HepG2 (cell line): ENCODE results near the gene KCNAB2. TPM values are rescaled to one million over a fixed set of nuclear protein-coding genes. Genes with fewer than 3 reads are reported as not detected.

Source experiments
- ATAC-seq: fragments of 200-7000 bp; cut with Tn5 transposase; 3 replicates; pipeline ENCODE4 v1.9.1; 2020; ENCODE audit warnings: mild to moderate bottlenecking, moderate library complexity
- BruUV-seq: library from RNA; stranded (reverse); fragments of 400-500 nt; replicated peaks from 2 replicates; lab custom pipeline; 2021; lab: Mats Ljungman, UMichigan
- CTCF ChIA-PET: fragments of 300-600 bp; formaldehyde crosslinking; extraction: SDS; loops from one replicate; lab custom pipeline; 2021; ENCODE audit warnings: low total read pairs, inconsistent platforms, low intra/inter-chr PET ratio; lab: Yijun Ruan, JAX
- POLR2A ChIA-PET: fragments of 350-600 bp; sonication (Branson Sonifier 250); formaldehyde crosslinking; loops from one replicate; lab custom pipeline; 2020; ENCODE audit warnings: antibody characterized with exemption, inconsistent platforms; lab: Yijun Ruan, JAX
- DNase-seq: peaks from one replicate; pipeline ENCODE4 v3.0.0-alpha.2; 2015; ENCODE audit warnings: low spot score
- FAIRE-seq: peaks from 3 replicates; lab custom pipeline; 2011; peaks lifted over from hg19 to GRCh38; lab: Jason Lieb, UNC
- H2AFZ ChIP-seq: one replicate; pipeline ENCODE4 v1.6.1; 2011; ENCODE audit warnings: low read length, inconsistent platforms
- H3K27ac ChIP-seq: fragments of 300-600 bp; 3 replicates; pipeline ENCODE4 v1.8.0; 2011; ENCODE audit warnings: mixed run types, mild to moderate bottlenecking, mixed read lengths, low read length, inconsistent platforms; ENCODE audit not compliant: insufficient read depth; ENCODE audit errors: extremely low read length
- H3K27me3 ChIP-seq, 2 experiments: fragments of 200-600 bp in 1 of 2; 2 replicates in 1 of 2; 3 replicates in 1 of 2; pipeline versions ENCODE4 v1.6.0 to v1.8.0; 2011; ENCODE audit warnings: low read length in 2 of 2, mild to moderate bottlenecking in 2 of 2, moderate library complexity in 2 of 2, inconsistent platforms in 1 of 2; ENCODE audit not compliant: insufficient read depth in 2 of 2, control insufficient read depth in 1 of 2
- H3K36me3 ChIP-seq, 2 experiments: fragments of 200-600 bp in 1 of 2; replicated peaks in 1 of 2; 2 replicates in 1 of 2; 3 replicates in 1 of 2; pipeline versions ENCODE4 v1.5.1 to v1.8.0; 2011; ENCODE audit warnings: low read length in 2 of 2, inconsistent platforms in 1 of 2; ENCODE audit not compliant: insufficient read depth in 2 of 2, control insufficient read depth in 1 of 2
- H3K4me1 ChIP-seq: 2 replicates; pipeline ENCODE4 v1.5.1; 2012; ENCODE audit warnings: low read length, inconsistent platforms; ENCODE audit not compliant: insufficient read depth
- H3K4me2 ChIP-seq: 2 replicates; pipeline ENCODE4 v1.6.0; 2011; ENCODE audit warnings: low read depth, low read length, inconsistent platforms
- H3K4me3 ChIP-seq, 3 experiments: fragments of 200-600 bp in 1 of 3; sonication (generic), shearing (Covaris generic) in 1 of 3; replicated peaks in 1 of 3; 2 replicates each; pipeline ENCODE4 v1.5.1; 2011 to 2016; ENCODE audit warnings: low read length in 3 of 3, inconsistent platforms in 2 of 3, low read depth in 2 of 3, mild to moderate bottlenecking in 2 of 3, control low read depth in 1 of 3, mixed read lengths in 1 of 3; ENCODE audit not compliant: insufficient read depth in 1 of 3
- H3K79me2 ChIP-seq: one replicate; pipeline ENCODE4 v1.6.1; 2011; ENCODE audit warnings: low read length, inconsistent platforms; ENCODE audit not compliant: insufficient read depth
- H3K9ac ChIP-seq: 2 replicates; pipeline ENCODE4 v1.6.0; 2011; ENCODE audit warnings: mild to moderate bottlenecking, low read depth, low read length, inconsistent platforms; ENCODE audit not compliant: insufficient read depth
- H3K9me3 ChIP-seq: 2 replicates; pipeline ENCODE4 v1.5.1; 2012; ENCODE audit warnings: mild to moderate bottlenecking, low read length
- H4K20me1 ChIP-seq: 2 replicates; pipeline ENCODE4 v1.6.0; 2011; ENCODE audit warnings: inconsistent platforms, mild to moderate bottlenecking, low read length, moderate library complexity; ENCODE audit not compliant: insufficient read depth
- ATF7 ChIP-seq, 2 experiments: fragments of 450-650 bp in 1 of 2; sonication (generic) in 1 of 2; formaldehyde crosslinking in 1 of 2; IDR thresholded peaks; 2 replicates each; pipeline versions ENCODE4 v1.4.0 to v1.6.1; 2016 to 2020; ENCODE audit warnings: antibody characterized with exemption in 1 of 2, mild to moderate bottlenecking in 1 of 2, missing genetic modification reagents in 1 of 2
- CCDC6 ChIP-seq: sonication (generic); formaldehyde crosslinking; IDR thresholded peaks from 2 replicates; pipeline ENCODE4 v1.8.1; 2022; ENCODE audit warnings: mild to moderate bottlenecking, missing genetic modification reagents, moderate library complexity
- FOXK1 ChIP-seq: sonication (generic); formaldehyde crosslinking; IDR thresholded peaks from 2 replicates; pipeline ENCODE4 v1.4.0; 2020; ENCODE audit warnings: low read depth, missing genetic modification reagents, borderline replicate concordance
- GTF3A ChIP-seq: sonication (generic); formaldehyde crosslinking; conservative IDR thresholded peaks from 2 replicates; pipeline ENCODE4 v1.4.0; 2020; ENCODE audit warnings: mild to moderate bottlenecking, missing genetic modification reagents
- PHB2 ChIP-seq: fragments of 450-650 bp; IDR thresholded peaks from 2 replicates; pipeline ENCODE4 v1.6.1; 2018; ENCODE audit not compliant: partially characterized antibody
- RBM22 ChIP-seq: fragments of 200-400 bp; formaldehyde crosslinking; optimal IDR thresholded peaks from 2 replicates; pipeline ENCODE3; 2017; ENCODE audit warnings: mild to moderate bottlenecking, low read length, moderate library complexity
- SMAD9 ChIP-seq: sonication (generic); formaldehyde crosslinking; IDR thresholded peaks from 2 replicates; pipeline ENCODE4 v1.5.1; 2020; ENCODE audit warnings: mild to moderate bottlenecking, missing genetic modification reagents
- SOX5 ChIP-seq: IDR thresholded peaks from 2 replicates; pipeline ENCODE4 v1.6.1; 2016; ENCODE audit warnings: borderline replicate concordance
- ZNF282 ChIP-seq: fragments of 450-650 bp; IDR thresholded peaks from 2 replicates; pipeline ENCODE4 v1.6.1; 2018; ENCODE audit not compliant: partially characterized antibody
- ZNF564 ChIP-seq: sonication (generic); formaldehyde crosslinking; IDR thresholded peaks from 2 replicates; pipeline ENCODE4 v1.8.1; 2023; ENCODE audit warnings: mild to moderate bottlenecking, missing genetic modification reagents
- ZNF589 ChIP-seq: sonication (generic); formaldehyde crosslinking; conservative IDR thresholded peaks from 2 replicates; pipeline ENCODE4 v1.8.0; 2022; ENCODE audit warnings: mild to moderate bottlenecking, moderate library complexity, missing genetic modification reagents
- ZNF598 ChIP-seq: sonication (generic); formaldehyde crosslinking; IDR thresholded peaks from 2 replicates; pipeline ENCODE4 v1.5.1; 2020; ENCODE audit warnings: mild to moderate bottlenecking, missing genetic modification reagents, borderline replicate concordance
- WGBS: methylation state at CpG from one replicate; pipeline ENCODE4 v1.1.6; 2017; ENCODE audit warnings: low lambda C conversion rate; 5-methylcytosine and 5-hydroxymethylcytosine counted together
- in situ Hi-C: cut with HindIII; loops from 2 replicates; pipeline ENCODE4 v1.10.0; 2017; ENCODE audit warnings: low pct_unique_long_range_greater_than_20kb; ENCODE audit not compliant: extremely low pct_ligation_motif_present
- intact Hi-C: fragments of 100-400 bp; cut with micrococcal nuclease; formaldehyde crosslinking; loops from one replicate; pipeline ENCODE4 v1.10.0; 2022; ENCODE audit not compliant: unreplicated experiment
- polyA plus RNA-seq, 8 experiments: library from polyadenylated mRNA; depleted of rRNA in 3 of 8; stranded (reverse) in 7 of 8; unstranded in 1 of 8; fragments of >200 nt; fragmentation: Illumina TruSeq in 4 of 8; extraction: Trizol in 4 of 8; gene quantifications; 2 replicates each; pipeline versions ENCODE4 v1.2.1 to v1.2.3, GENCODE V29; 2011 to 2016; ENCODE audit warnings: low read depth in 4 of 8, missing spikeins in 1 of 8, mixed read lengths in 1 of 8; ENCODE audit not compliant: insufficient read depth in 1 of 8
- total RNA-seq, 5 experiments: library from RNA; depleted of rRNA; stranded (reverse); fragments of >200 nt; fragmentation: Illumina TruSeq; extraction: Trizol; gene quantifications; 2 replicates each; pipeline ENCODE4 v1.2.3, GENCODE V29; 2016; ENCODE audit warnings: low read depth in 1 of 5
- TF ChIP-seq, protein P1 (sequence below): sonication (generic); formaldehyde crosslinking; conservative IDR thresholded peaks from 2 replicates; pipeline ENCODE4 v1.8.0; 2022; ENCODE audit warnings: missing genetic modification reagents
- TF ChIP-seq, protein P2 (sequence below): sonication (generic); formaldehyde crosslinking; IDR thresholded peaks from 2 replicates; pipeline ENCODE4 v1.5.0; 2020; ENCODE audit warnings: missing genetic modification reagents
- TF ChIP-seq, protein P3 (sequence below): IDR thresholded peaks from 2 replicates; pipeline ENCODE4 v1.6.1; 2016; ENCODE audit warnings: mild to moderate bottlenecking
- TF ChIP-seq, protein P4 (sequence below): IDR thresholded peaks from 2 replicates; pipeline ENCODE4 v1.6.1; 2016; ENCODE audit warnings: low read depth, control low read depth
- TF ChIP-seq, protein P5 (sequence below): IDR thresholded peaks from 2 replicates; pipeline ENCODE4 v1.6.1; 2016; ENCODE audit warnings: missing genetic modification reagents, missing compliant biosample characterization

Gene KCNAB2
- total and polyA plus RNA-seq, 2 of the 13 experiments (the other 11 are each of a cell fraction or from before 2014, with no cell fraction given) = 6.2 to 8.8 TPM

DNA sequence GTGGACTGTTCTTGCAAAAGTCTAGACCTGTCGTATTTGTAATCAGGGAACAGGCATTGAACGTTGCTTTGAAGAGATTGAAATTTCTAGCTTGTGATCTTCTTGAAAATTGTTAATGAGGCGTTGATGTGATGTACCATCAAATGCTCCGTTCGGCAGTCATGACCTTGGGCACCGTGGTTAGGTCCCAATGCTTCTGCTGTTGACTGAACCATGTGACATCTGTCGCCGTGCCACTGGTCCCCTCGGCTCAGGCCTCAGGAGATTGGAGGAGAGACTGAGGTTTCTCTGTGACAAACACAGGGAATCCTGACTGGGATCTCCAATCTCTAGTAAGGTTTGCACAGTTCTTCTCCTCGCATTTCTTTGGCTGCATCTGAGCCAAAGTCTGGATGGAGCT is 18.1 kb upstream of the KCNAB2 start (continued):
- TF ChIP-seq, protein P1, sequence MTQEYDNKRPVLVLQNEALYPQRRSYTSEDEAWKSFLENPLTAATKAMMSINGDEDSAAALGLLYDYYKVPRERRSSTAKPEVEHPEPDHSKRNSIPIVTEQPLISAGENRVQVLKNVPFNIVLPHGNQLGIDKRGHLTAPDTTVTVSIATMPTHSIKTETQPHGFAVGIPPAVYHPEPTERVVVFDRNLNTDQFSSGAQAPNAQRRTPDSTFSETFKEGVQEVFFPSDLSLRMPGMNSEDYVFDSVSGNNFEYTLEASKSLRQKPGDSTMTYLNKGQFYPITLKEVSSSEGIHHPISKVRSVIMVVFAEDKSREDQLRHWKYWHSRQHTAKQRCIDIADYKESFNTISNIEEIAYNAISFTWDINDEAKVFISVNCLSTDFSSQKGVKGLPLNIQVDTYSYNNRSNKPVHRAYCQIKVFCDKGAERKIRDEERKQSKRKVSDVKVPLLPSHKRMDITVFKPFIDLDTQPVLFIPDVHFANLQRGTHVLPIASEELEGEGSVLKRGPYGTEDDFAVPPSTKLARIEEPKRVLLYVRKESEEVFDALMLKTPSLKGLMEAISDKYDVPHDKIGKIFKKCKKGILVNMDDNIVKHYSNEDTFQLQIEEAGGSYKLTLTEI (CRISPR knock-in tag) = no peak
- TF ChIP-seq, protein P2, sequence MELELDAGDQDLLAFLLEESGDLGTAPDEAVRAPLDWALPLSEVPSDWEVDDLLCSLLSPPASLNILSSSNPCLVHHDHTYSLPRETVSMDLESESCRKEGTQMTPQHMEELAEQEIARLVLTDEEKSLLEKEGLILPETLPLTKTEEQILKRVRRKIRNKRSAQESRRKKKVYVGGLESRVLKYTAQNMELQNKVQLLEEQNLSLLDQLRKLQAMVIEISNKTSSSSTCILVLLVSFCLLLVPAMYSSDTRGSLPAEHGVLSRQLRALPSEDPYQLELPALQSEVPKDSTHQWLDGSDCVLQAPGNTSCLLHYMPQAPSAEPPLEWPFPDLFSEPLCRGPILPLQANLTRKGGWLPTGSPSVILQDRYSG (CRISPR knock-in tag) = no peak
- TF ChIP-seq FOXK1 (CRISPR knock-in tag) = no peak

DNA sequence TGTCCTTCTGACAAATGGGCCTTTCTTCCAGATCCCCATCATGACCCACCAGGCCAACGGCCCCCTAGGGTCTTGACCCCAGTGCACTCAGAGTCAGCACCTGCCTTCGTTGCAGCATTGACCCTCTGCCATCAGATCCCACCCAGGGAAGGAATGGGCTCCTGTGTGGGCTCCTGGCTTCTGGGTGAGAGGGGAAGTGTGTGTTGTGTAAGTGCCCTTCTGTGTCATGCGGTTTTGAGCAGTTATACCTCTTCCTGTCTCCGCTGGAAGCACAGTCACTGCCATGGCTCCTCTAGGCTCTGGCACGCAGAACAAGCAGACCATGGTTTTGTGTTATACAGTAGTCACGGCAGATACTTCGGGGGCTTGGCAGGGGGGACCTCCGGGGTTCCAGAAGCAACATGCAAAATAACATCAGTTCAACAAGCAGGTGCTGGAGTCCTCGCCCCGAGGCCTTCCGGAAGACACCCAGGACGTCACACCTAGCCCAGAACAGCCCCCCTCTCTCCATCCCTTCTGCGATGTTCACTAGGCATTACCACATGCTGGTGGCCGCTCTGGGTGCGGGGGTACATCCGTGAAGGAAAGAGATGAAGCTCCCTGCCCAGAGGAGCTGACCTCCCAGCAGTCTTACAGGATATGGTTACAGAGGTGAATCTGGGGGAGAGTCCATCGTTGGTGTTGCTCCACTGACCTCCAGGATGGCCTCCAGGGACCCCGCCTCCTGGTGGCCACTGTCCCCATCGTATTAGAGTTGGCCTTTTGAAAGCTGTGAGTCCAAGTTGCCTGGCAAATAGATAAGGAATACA is 17.4 kb upstream of the KCNAB2 start:
- Histone ChIP-seq H3K79me2 (no peaks in the 10 kb centered on the region), H4K20me1 (no peaks in the 10 kb centered on the region), H3K9me3 (no peaks in the 10 kb centered on the region), H3K4me2 (no peak overlapping the region), H3K4me1 (peaks cover 38% of the 10 kb centered on the region), H3K9ac (no peak overlapping the region), H3K36me3 (no peaks in the 10 kb centered on the region), H3K4me3 (no peak overlapping the region), H3K27ac (no peak overlapping the region), H3K27me3 (peaks cover 0 to 1% of the 10 kb centered on the region in 2 experiments; a peak in 1 of 5 replicates), H2AFZ (no peak overlapping the region)
- intact Hi-C loops = no loop called here
- WGBS = 73% methylated on average over 18 of the region's 19 CpGs
- POLR2A ChIA-PET = no interaction called here
- CTCF ChIA-PET = no interaction called here
- ATAC-seq = no peak
- no peak for DNase-seq
- no peak for FAIRE-seq
- in situ Hi-C loops = no loop called here
- no TSS peak for BruUV-seq
- TF ChIP-seq, protein P3, sequence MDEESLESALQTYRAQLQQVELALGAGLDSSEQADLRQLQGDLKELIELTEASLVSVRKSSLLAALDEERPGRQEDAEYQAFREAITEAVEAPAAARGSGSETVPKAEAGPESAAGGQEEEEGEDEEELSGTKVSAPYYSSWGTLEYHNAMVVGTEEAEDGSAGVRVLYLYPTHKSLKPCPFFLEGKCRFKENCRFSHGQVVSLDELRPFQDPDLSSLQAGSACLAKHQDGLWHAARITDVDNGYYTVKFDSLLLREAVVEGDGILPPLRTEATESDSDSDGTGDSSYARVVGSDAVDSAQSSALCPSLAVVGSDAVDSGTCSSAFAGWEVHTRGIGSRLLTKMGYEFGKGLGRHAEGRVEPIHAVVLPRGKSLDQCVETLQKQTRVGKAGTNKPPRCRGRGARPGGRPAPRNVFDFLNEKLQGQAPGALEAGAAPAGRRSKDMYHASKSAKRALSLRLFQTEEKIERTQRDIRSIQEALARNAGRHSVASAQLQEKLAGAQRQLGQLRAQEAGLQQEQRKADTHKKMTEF (CRISPR knock-in tag) = no peak
- TF ChIP-seq ZNF598 (CRISPR knock-in tag) = no peak
- no peak for TF ChIP-seq ZNF564 (CRISPR knock-in tag)
- TF ChIP-seq, protein P4, sequence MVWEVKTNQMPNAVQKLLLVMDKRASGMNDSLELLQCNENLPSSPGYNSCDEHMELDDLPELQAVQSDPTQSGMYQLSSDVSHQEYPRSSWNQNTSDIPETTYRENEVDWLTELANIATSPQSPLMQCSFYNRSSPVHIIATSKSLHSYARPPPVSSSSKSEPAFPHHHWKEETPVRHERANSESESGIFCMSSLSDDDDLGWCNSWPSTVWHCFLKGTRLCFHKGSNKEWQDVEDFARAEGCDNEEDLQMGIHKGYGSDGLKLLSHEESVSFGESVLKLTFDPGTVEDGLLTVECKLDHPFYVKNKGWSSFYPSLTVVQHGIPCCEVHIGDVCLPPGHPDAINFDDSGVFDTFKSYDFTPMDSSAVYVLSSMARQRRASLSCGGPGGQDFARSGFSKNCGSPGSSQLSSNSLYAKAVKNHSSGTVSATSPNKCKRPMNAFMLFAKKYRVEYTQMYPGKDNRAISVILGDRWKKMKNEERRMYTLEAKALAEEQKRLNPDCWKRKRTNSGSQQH (CRISPR knock-in tag) = no peak
- TF ChIP-seq ZNF282 = no peak
- TF ChIP-seq ZNF589 (CRISPR knock-in tag) = no peak
- TF ChIP-seq RBM22 = no peak
- TF ChIP-seq, protein P5, sequence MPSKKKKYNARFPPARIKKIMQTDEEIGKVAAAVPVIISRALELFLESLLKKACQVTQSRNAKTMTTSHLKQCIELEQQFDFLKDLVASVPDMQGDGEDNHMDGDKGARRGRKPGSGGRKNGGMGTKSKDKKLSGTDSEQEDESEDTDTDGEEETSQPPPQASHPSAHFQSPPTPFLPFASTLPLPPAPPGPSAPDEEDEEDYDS (CRISPR knock-in tag) = no peak
- TF ChIP-seq CCDC6 = no peak
- no peak for TF ChIP-seq SOX5
- TF ChIP-seq ATF7 (IDR thresholded peaks at IDR 0.05) = no peak
- no peak for TF ChIP-seq ATF7 (CRISPR knock-in tag; IDR thresholded peaks at IDR 0.05)
- TF ChIP-seq PHB2 = no peak
- TF ChIP-seq GTF3A = no peak
- TF ChIP-seq SMAD9 (CRISPR knock-in tag) = no peak
